Endothelial cell of umbilical vein (primary cell): ENCODE results near the gene SAPCD2. TPM values are rescaled to one million over a fixed set of nuclear protein-coding genes. Genes with fewer than 3 reads are reported as not detected.

Source experiments
- BruUV-seq: library from RNA; stranded (reverse); fragments of 400-500 nt; replicated peaks from 2 replicates; lab custom pipeline; 2021; lab: Mats Ljungman, UMichigan
- CTCF ChIA-PET: fragments of 300-600, 350-600 bp; sonication (Branson Sonifier 250); formaldehyde crosslinking; loops from one replicate; lab custom pipeline; 2021; ENCODE audit warnings: antibody characterized with exemption, inconsistent platforms; lab: Charles Lee
- POLR2A ChIA-PET: fragments of 300-600, 350-600 bp; sonication (Branson Sonifier 250); formaldehyde crosslinking; loops from one replicate; lab custom pipeline; 2021; ENCODE audit warnings: antibody characterized with exemption, inconsistent platforms; lab: Charles Lee
- DNase-seq: peaks from one replicate; pipeline ENCODE4 v3.0.0-alpha.2; 2011; ENCODE audit warnings: low read depth, low spot score
- FAIRE-seq: peaks from 2 replicates; lab custom pipeline; 2011; peaks lifted over from hg19 to GRCh38; lab: Jason Lieb, UNC
- H2AFZ ChIP-seq: 2 replicates; pipeline ENCODE4 v1.6.0; 2012; ENCODE audit warnings: low read depth, low read length, control low read depth, inconsistent platforms
- H3K27ac ChIP-seq: 2 replicates; pipeline ENCODE4 v1.5.1; 2011; ENCODE audit warnings: low read depth, mild to moderate bottlenecking, control low read depth, low read length, moderate library complexity; ENCODE audit not compliant: insufficient read depth
- H3K27me3 ChIP-seq, 2 experiments: 2 replicates each; pipeline versions ENCODE4 v1.6.0 to v1.6.1; 2011; ENCODE audit warnings: low read length in 2 of 2, mixed read lengths in 1 of 2; ENCODE audit not compliant: control insufficient read depth in 2 of 2, insufficient read depth in 2 of 2
- H3K36me3 ChIP-seq, 2 experiments: 2 replicates in 1 of 2; 3 replicates in 1 of 2; pipeline ENCODE4 v1.5.1; 2011; ENCODE audit warnings: low read length in 2 of 2, mild to moderate bottlenecking in 1 of 2, moderate library complexity in 1 of 2; ENCODE audit not compliant: control insufficient read depth in 2 of 2, insufficient read depth in 2 of 2; ENCODE audit errors: extremely low read depth in 1 of 2
- H3K4me1 ChIP-seq: 3 replicates; pipeline ENCODE4 v1.5.1; 2011; ENCODE audit warnings: mild to moderate bottlenecking, low read length; ENCODE audit not compliant: control insufficient read depth, insufficient read depth; ENCODE audit errors: extremely low read depth
- H3K4me2 ChIP-seq: 2 replicates; pipeline ENCODE4 v1.6.1; 2011; ENCODE audit warnings: low read length, control low read depth, mixed read lengths; ENCODE audit not compliant: insufficient read depth
- H3K4me3 ChIP-seq, 3 experiments: fragments of 200-600 bp in 1 of 3; sonication (generic), shearing (Covaris generic) in 1 of 3; replicated peaks in 1 of 3; 2 replicates each; pipeline ENCODE4 v1.5.1; 2011 to 2016; ENCODE audit warnings: control low read depth in 3 of 3, low read length in 3 of 3, mild to moderate bottlenecking in 2 of 3, inconsistent platforms in 1 of 3, low read depth in 1 of 3, moderate library complexity in 1 of 3; ENCODE audit not compliant: insufficient read depth in 1 of 3
- H3K79me2 ChIP-seq: 2 replicates; pipeline ENCODE4 v1.6.0; 2012; ENCODE audit warnings: low read length, inconsistent platforms; ENCODE audit not compliant: control insufficient read depth, insufficient read depth
- H3K9ac ChIP-seq: replicated peaks from 2 replicates; pipeline ENCODE3; 2011; ENCODE audit warnings: low read length, control low read depth; ENCODE audit not compliant: insufficient read depth; ENCODE audit errors: extremely low read depth
- H3K9me1 ChIP-seq: replicated peaks from 3 replicates; pipeline ENCODE4 v1.6.0; 2011; ENCODE audit warnings: mild to moderate bottlenecking, low read length; ENCODE audit not compliant: control insufficient read depth, insufficient read depth; ENCODE audit errors: extremely low read depth
- H3K9me3 ChIP-seq: replicated peaks from 2 replicates; pipeline ENCODE4 v1.5.1; 2012; ENCODE audit warnings: low read length, inconsistent platforms; ENCODE audit not compliant: control insufficient read depth, insufficient read depth
- H4K20me1 ChIP-seq: replicated peaks from 2 replicates; pipeline ENCODE3; 2011; ENCODE audit warnings: mild to moderate bottlenecking, low read length; ENCODE audit not compliant: control insufficient read depth, insufficient read depth; ENCODE audit errors: extremely low read depth
- EZH2 ChIP-seq: IDR thresholded peaks from 2 replicates; pipeline ENCODE4 v1.6.1; 2012; ENCODE audit warnings: borderline replicate concordance, low read depth, mild to moderate bottlenecking, moderate library complexity, low read length, inconsistent platforms; ENCODE audit not compliant: severe bottlenecking
- GATA2 ChIP-seq: IDR thresholded peaks from 2 replicates; pipeline ENCODE4 v1.7.0; 2011; ENCODE audit warnings: low read depth, mild to moderate bottlenecking, moderate library complexity, mixed read lengths, low read length; ENCODE audit not compliant: insufficient read length, insufficient read depth
- JUN ChIP-seq: IDR thresholded peaks from 2 replicates; pipeline ENCODE4 v1.6.1; 2011; ENCODE audit warnings: borderline replicate concordance, low read depth; ENCODE audit not compliant: insufficient read length, insufficient read depth
- POLR2AphosphoS5 ChIP-seq: IDR thresholded peaks from 2 replicates; pipeline ENCODE4 v1.6.1; 2012; ENCODE audit warnings: low read depth, mild to moderate bottlenecking, control low read depth, low read length, moderate library complexity; ENCODE audit not compliant: insufficient read depth
- dilution Hi-C: fragments of 300-500 bp; cut with MboI; formaldehyde crosslinking; loops from one replicate; pipeline ENCODE4 v1.15.0; 2019; ENCODE audit warnings: low sequenced_read_pairs; ENCODE audit not compliant: extremely low pct_ligation_motif_present
- intact Hi-C: fragments of 100-400 bp; cut with micrococcal nuclease; formaldehyde crosslinking; loops from one replicate; pipeline ENCODE4 v1.10.0; 2022
- polyA plus RNA-seq, 4 experiments: library from polyadenylated mRNA; depleted of rRNA in 3 of 4; stranded (reverse) in 3 of 4; unstranded in 1 of 4; fragments of >200 nt; gene quantifications; 2 replicates each; pipeline versions ENCODE4 v1.2.1 to v1.2.3, GENCODE V29; 2011 to 2012; ENCODE audit warnings: missing spikeins in 1 of 4
- total RNA-seq: library from RNA; stranded (reverse); gene quantifications from 2 replicates; pipeline ENCODE4 v1.2.3, GENCODE V29; 2021
- TF ChIP-seq, protein P1 (sequence below), 2 donors: IDR thresholded peaks; 1 replicate in 1 of 2; 2 replicates in 1 of 2; pipeline ENCODE4 v1.5.1; 2011; ENCODE audit warnings: low read length in 2 of 2, mild to moderate bottlenecking in 2 of 2, moderate library complexity in 2 of 2, control low read depth in 1 of 2, inconsistent platforms in 1 of 2, low read depth in 1 of 2; ENCODE audit not compliant: insufficient read depth in 1 of 2; ENCODE audit errors: extremely low read depth in 1 of 2

The SAPCD2 gene
- total and polyA plus RNA-seq, 2 donors (not counting 3 experiments of a cell fraction or from before 2014, with no cell fraction given): 11.5 to 27.8 TPM

DNA sequence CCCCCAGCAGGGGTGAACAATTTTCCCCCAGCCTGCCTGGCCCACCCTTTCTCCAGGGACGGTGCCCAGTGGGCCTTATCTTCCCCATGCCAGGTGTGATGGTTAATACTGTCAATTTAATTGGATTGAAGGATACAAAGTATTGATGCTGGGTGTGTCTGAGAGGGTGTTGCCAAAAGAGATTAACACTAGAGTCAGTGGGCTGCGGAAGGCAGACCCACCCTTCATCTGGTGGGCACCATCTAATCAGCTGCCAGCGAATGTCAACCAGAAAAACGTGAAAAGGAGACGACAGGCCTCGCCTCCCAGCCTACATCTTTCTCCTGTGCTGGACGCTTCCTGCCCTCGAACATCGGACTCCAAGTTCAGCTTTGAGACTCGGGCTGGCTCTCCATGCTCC, 32.9 kb downstream of the SAPCD2 start:
- no peak overlapping the region for H3K9ac ChIP-seq
- DNase-seq (no peak), FAIRE-seq (no peak)
- no peak overlapping the region for H3K27ac ChIP-seq
- no peak for TF ChIP-seq JUN
- TF ChIP-seq GATA2: no peak
- TF ChIP-seq EZH2: no peak
- TF ChIP-seq, protein P1, sequence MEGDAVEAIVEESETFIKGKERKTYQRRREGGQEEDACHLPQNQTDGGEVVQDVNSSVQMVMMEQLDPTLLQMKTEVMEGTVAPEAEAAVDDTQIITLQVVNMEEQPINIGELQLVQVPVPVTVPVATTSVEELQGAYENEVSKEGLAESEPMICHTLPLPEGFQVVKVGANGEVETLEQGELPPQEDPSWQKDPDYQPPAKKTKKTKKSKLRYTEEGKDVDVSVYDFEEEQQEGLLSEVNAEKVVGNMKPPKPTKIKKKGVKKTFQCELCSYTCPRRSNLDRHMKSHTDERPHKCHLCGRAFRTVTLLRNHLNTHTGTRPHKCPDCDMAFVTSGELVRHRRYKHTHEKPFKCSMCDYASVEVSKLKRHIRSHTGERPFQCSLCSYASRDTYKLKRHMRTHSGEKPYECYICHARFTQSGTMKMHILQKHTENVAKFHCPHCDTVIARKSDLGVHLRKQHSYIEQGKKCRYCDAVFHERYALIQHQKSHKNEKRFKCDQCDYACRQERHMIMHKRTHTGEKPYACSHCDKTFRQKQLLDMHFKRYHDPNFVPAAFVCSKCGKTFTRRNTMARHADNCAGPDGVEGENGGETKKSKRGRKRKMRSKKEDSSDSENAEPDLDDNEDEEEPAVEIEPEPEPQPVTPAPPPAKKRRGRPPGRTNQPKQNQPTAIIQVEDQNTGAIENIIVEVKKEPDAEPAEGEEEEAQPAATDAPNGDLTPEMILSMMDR (IDR thresholded peaks at IDR 0.05; ENCODE audit: extremely low read depth in 1 of 2, insufficient read depth in 1 of 2, low read depth in 1 of 2, low read length in 2 of 2): no peak
- TF ChIP-seq POLR2AphosphoS5: no peak
- peaks cover 0 to 17% of the 10 kb centered on the region in 2 experiments for H3K36me3 ChIP-seq
- dilution Hi-C loops (no loop called here), intact Hi-C loops (no loop called here)
- no peak overlapping the region for H3K4me3 ChIP-seq
- BruUV-seq: no TSS peak
- H3K9me3 ChIP-seq: no peaks in the 10 kb centered on the region
- peaks cover 11% of the 10 kb centered on the region for H3K4me1 ChIP-seq
- no peaks in the 10 kb centered on the region for H3K27me3 ChIP-seq
- no peak overlapping the region for H3K4me2 ChIP-seq
- POLR2A ChIA-PET: no interaction called here
- H2AFZ ChIP-seq: no peak overlapping the region
- CTCF ChIA-PET: interaction anchor here (1.5 to 4.3 kb wide), 4 partner anchors 8 to 90 kb away, joined by 4 to 111 read pairs (median 34); partner anchors contain the start of genes ABCA2 and NPDC1
- no peaks in the 10 kb centered on the region for H4K20me1 ChIP-seq
- no peaks in the 10 kb centered on the region for H3K9me1 ChIP-seq
- H3K79me2 ChIP-seq: peaks cover 5% of the 10 kb centered on the region
